ENCODE data around the gene B3GAT3. TPM values are rescaled to one million over a fixed set of nuclear protein-coding genes. Genes with fewer than 3 reads are reported as not detected.
"Not testable (repeated sequence)": the region's sequence is repeated elsewhere in the genome, so short reads cannot be mapped to it uniquely, and the experiment has no call there.

Gene B3GAT3
- total RNA-seq, 2 experiments from 2014 or later: 64.5 to 69.7 TPM

DNA sequence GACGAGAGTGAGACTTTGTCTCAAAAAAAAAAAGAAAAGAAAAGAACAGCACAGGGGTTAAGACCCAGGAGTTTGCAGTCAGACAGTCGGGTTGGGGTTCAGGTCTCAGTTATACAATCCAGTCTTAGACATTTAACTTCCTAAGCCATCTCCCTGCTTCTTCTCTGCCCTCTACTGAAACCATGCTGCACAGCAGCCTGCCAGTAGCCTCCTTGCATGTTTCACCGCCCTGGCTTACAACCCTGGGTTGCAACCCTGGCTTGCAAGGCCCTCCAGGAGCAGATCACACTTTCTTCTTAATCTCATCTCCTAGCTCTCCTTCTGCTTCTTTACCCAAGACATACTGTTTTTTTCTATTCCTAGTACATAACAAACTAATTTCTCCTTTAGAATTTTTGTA, 5.9 kb upstream of the B3GAT3 start:
- Mint-ChIP-seq H3K4me3 (no peak overlapping the region), H3K27ac (no peak overlapping the region), H3K9me3 (ENCODE audit: low read depth) (no peaks in the 10 kb centered on the region), H3K27me3 (no peaks in the 10 kb centered on the region), H3K36me3 (peaks cover 52% of the 10 kb centered on the region), H3K4me1 (no peaks in the 10 kb centered on the region)
- CTCF ChIA-PET: interaction anchor here (0.7 to 1.6 kb wide), 3 partner anchors 16 to 1614 kb away, joined by 3 to 8 read pairs (median 5); partner anchors contain the start of gene EML3
- ATAC-seq (no peak), DNase-seq (no peak)

DNA sequence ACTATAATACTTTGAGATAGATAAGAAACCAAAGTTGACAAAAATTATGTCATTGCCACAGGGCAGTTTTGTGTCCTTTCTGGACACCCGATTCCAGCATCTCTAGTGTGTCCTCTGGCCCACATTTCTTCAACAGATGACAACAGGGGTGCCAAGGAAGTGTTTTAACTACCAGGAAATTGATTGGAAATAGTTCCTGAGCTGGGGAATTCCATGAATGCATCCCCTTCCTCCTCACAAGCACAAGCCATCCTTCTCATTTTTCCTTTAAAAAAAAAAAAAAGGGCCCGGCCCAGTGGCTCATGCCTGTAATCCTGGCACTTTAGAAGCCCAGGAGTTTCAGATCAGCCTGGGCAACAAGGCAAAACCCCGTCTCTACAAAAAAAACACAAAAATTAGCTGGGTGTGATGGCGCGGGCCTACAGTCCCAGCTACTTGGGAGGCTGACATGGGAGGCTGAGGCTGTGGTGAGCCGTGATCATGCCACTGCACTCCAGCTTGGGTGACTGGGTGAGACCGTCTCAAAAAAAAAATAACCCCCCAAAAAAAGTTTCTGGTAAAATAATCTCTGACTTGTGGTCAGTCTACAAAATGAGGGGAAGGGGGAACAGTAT, 797 bp upstream of the B3GAT3 start:
- Mint-ChIP-seq H3K27me3 (no peaks in the 10 kb centered on the region), H3K4me3 (peak overlapping the region; percentile 60), H3K9me3 (ENCODE audit: low read depth) (no peaks in the 10 kb centered on the region), H3K4me1 (peaks cover 19% of the 10 kb centered on the region), H3K27ac (peak overlapping the region; percentile 85), H3K36me3 (peaks cover 26% of the 10 kb centered on the region)
- ATAC-seq: no peak
- CTCF ChIA-PET: interaction anchor here (0.8 to 4.2 kb wide), 12 partner anchors 11 to 228 kb away, joined by 3 to 39 read pairs (median 5); partner anchors contain the start of genes C11orf98, CSKMT, EML3 and MTA2
- no peak for DNase-seq

DNA sequence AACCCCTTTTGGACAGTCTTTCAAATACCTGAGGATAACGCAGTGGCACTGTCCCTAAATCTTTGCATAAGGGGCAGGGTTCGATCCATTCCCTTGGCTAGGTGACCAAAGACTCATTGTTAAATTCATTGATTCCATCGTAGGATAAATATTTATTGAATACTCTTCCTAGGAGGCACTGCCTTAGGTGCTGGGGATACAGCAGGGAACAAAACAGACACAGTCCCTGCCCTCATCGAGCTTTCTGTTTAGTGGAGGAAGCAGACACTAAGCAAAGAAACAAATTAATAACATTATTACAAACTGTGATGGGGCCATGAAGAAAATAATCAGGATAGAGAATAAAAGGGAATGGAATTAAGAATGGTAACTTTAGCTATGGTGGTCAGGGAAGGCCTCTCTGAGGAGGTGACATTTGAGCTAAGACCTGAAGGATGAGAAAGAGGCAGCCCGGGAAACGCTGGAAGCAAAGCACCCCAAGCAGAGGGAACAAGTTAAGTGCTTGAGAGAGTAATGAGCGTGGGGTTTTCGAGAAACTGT, 689 bp downstream of the B3GAT3 start:
- DNase-seq (no peak), ATAC-seq (no peak)
- Mint-ChIP-seq H3K27ac (peak overlapping the region; percentile 96), H3K36me3 (peaks cover 23% of the 10 kb centered on the region), H3K4me1 (peaks cover 19% of the 10 kb centered on the region), H3K4me3 (peak overlapping the region; percentile 90), H3K9me3 (ENCODE audit: low read depth) (no peaks in the 10 kb centered on the region), H3K27me3 (no peaks in the 10 kb centered on the region)
- CTCF ChIA-PET: interaction anchor here (0.7 to 4.2 kb wide), 11 partner anchors 10 to 196 kb away, joined by 3 to 39 read pairs (median 5); partner anchors contain the start of genes C11orf98, CSKMT, EML3 and MTA2

DNA sequence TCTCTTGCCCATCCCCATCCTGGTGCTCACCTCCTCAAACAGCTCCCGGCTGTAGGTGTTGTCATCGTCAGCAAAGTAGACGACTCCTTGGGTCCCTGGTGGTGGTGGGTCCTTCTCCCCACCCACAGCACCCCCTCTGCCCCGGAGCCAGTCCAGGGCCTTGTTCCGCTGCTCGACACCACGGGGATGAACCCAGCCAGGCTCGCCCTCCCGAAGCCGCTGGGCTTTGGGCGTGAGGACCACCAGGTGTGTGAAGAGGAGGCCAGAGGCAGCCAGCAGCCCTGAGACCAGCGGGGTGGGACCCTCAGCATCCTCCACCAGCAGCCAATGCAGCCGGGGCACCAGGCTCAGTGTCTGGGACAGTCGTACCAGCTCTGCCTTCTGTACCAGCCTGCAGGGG, 4.8 kb downstream of the B3GAT3 start:
- CTCF ChIA-PET: interaction anchor here (0.6 to 1.7 kb wide), 2 partner anchors 15 to 48 kb away, joined by 3 to 5 read pairs; partner anchors contain the start of genes C11orf98, CSKMT and MTA2
- H3K36me3 Mint-ChIP-seq: peaks cover 18% of the 10 kb centered on the region
- not testable (repeated sequence) for H3K27me3 Mint-ChIP-seq; H3K9me3 Mint-ChIP-seq (ENCODE audit: low read depth); H3K4me3 Mint-ChIP-seq; ATAC-seq; H3K27ac Mint-ChIP-seq; DNase-seq
- H3K4me1 Mint-ChIP-seq: peaks cover 29% of the 10 kb centered on the region

DNA sequence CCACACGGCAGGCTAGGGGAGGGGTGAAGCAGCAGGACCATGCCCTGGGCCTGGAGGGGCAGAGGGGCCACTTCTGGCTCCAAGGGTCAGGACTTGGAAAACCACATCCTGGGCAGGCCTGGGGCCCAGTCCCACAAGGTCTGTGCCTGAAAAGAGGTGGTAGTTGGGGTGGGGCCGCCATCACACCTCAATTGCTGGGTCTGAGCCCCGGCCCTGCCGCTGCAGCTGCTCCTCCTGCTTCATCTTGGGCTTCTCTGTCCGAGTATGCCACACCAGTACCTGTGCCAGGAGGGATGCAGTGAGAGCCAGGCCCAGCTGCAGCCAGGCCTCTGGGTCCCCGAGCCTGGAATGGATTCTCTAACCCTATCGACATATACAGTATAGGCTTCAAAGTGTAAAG, 6.3 kb downstream of the B3GAT3 start:
- DNase-seq: no peak
- Mint-ChIP-seq H3K27ac (no peak overlapping the region), H3K27me3 (no peaks in the 10 kb centered on the region), H3K36me3 (peaks cover 14% of the 10 kb centered on the region), H3K9me3 (ENCODE audit: low read depth) (no peaks in the 10 kb centered on the region), H3K4me1 (peaks cover 36% of the 10 kb centered on the region), H3K4me3 (no peak overlapping the region)
- CTCF ChIA-PET: no interaction called here
- ATAC-seq: no peak

DNA sequence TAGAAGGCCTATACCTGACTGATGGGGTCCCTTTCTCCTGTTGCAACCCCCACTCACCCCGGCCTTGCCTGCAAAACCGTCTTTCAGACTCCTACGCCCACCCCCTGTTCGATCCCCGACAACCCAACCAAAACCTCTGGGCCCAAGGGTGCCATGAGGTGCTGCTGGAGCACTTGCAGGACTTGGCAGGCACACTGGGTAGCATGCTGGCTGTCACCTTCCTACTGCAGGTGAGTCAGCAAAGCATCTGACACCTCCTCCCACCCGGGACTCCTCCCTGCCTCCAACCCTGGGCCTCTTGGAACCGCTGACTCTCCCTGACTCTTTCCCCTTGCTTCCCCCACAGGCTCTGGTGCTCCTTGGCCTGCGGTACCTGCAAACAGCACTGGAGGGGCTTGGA, 7.5 kb downstream of the B3GAT3 start:
- DNase-seq (no peak), ATAC-seq (no peak)
- H3K4me1 Mint-ChIP-seq: peaks cover 39% of the 10 kb centered on the region
- peaks cover 16% of the 10 kb centered on the region for H3K36me3 Mint-ChIP-seq
- H3K27me3 Mint-ChIP-seq: no peaks in the 10 kb centered on the region
- H3K9me3 Mint-ChIP-seq (ENCODE audit: low read depth): no peaks in the 10 kb centered on the region
- peak overlapping the region; percentile 77 for H3K27ac Mint-ChIP-seq
- no peak overlapping the region for H3K4me3 Mint-ChIP-seq
- CTCF ChIA-PET: interaction anchor here (1.7 kb wide), 2 partner anchors 12 to 80 kb away, joined by 4 to 5 read pairs; partner anchors contain the start of gene MTA2

DNA sequence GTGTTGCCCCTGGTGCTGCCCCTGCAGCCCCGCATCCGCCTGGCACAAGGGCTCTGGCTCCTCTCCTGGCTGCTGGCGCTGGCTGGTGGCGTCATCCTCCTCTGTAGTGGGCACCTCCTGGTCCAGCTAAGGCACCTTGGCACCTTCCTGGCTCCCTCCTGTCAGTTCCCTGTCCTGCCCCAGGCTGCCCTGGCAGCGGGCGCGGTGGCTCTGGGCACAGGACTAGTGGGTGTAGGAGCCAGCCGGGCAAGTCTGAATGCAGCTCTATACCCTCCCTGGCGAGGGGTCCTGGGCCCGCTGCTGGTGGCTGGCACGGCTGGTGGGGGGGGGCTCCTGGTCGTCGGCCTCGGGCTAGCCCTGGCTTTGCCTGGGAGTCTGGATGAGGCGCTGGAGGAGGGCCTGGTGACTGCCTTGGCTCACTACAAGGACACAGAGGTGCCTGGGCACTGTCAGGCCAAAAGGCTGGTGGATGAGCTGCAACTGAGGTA, 8.5 kb downstream of the B3GAT3 start:
- peaks cover 15% of the 10 kb centered on the region for H3K36me3 Mint-ChIP-seq

DNA sequence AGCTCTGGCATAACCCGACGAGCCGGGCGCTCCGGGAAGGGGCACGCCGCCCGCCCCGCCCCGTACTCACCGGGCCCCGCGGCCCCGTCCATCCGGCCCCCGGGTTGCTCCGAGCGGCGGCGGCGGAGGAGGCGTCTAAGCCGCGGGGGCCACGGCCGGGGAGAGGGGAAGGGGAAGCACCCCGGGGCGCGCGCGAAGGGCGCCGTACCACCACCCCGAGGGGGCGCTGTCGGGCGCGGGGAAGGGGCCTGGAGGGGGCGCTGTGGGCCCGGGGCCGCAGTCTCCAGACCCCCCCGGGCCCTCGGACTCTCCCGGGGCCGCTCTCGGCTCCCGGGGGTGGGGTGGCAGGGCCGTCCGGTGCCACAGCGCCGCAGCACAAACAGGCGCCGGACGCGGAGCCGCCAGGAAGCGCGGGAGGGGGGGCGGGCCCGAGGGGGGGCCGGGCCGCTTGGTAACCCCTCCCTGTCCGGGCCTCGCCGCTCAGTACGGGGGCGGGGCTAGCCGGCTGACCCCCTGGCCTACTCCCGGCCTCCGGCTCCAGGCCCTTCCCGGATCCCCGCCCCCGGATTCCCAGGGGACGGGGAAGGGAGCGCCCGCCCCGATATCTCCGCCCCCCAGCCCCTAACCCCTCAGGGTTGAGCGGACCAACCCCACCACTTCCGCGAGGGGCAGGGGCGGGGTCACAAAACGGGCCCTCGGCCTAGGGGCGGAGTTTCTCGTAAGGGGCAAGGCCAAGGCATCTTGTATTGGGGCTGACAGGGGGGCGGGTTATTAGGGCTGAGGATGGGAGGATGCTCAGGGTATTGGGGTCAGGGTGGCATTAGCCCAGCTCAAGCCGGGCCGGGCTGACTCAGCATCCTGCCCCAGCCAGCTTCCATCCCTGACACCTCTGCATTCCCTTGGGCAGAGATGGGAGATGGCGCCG, 9.2 kb downstream of the B3GAT3 start, which contains the start of the genes EML3 and ROM1:
TSS of gene EML3 (minus strand) at position 410 of the 925 bp plus-strand sequence. CDS start at position 92, 318 bp downstream.
TSS of gene ROM1 (plus strand) at position 892 of the 925 bp plus-strand sequence. CDS start at position 917, 25 bp downstream.
- Mint-ChIP-seq H3K9me3 (ENCODE audit: low read depth) (no peaks in the 10 kb centered on the region), H3K36me3 (peaks cover 19% of the 10 kb centered on the region), H3K27me3 (no peaks in the 10 kb centered on the region), H3K4me3 (peak within 1 kb of the TSS; percentile 100), H3K4me1 (peaks cover 48% of the 10 kb centered on the region), H3K27ac (peak within 1 kb of the TSS; percentile 99)
- ATAC-seq (peak; percentile 83), DNase-seq (peak; percentile 95)
- CTCF ChIA-PET: interaction anchor here (0.7 to 4.2 kb wide), 32 partner anchors 8 to 188 kb away, joined by 3 to 54 read pairs (median 4); partner anchors contain the start of genes B3GAT3, BSCL2, C11orf98 and CSKMT

More for the DNA sequence above, 8.5 kb downstream of the B3GAT3 start:
- no peak overlapping the region for H3K4me3 Mint-ChIP-seq
- H3K9me3 Mint-ChIP-seq (ENCODE audit: low read depth): no peaks in the 10 kb centered on the region
- CTCF ChIA-PET: interaction anchor here (1.0 to 4.2 kb wide), 6 partner anchors 8 to 189 kb away, joined by 3 to 36 read pairs (median 4); partner anchors contain the start of genes B3GAT3 and MTA2
- peaks cover 42% of the 10 kb centered on the region for H3K4me1 Mint-ChIP-seq
- H3K27ac Mint-ChIP-seq: peak overlapping the region; percentile 64
- no peak for DNase-seq
- ATAC-seq: no peak
- H3K27me3 Mint-ChIP-seq: no peaks in the 10 kb centered on the region

DNA sequence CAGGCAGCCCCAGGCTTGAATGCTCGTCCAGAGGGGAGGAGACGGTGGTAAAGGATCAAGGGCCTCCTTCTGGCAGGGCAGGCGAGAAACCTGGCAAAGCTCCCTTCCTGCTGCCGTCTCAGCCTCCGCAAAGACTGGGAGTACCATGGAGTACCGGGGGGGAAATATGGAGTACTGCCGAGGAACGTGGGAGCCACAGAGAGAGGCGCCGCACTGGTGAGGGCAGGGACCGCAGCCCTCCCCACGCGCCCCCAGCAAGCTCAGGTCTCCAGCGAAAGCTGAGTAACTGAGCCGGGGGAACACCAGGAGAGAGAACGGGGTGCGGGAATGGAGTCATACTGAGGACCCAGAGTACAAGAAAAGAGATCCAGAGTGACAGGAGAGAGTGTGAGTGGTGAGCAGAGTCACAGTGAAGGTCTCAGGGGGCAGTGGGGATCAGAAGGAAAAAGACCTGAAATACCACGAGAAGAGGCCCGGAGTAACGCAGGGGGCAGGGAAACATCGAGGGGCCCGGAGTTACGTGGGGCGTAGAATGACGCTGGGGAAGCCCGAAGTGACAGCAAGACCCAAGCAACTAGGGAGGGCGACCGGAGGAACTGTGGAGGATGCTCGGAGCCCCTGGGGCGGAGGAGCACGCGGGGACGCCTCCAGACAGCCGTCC, 10.0 kb downstream of the B3GAT3 start:
- H3K36me3 Mint-ChIP-seq: peaks cover 18% of the 10 kb centered on the region
- DNase-seq (peak; percentile 70), ATAC-seq (peak; percentile 6)
- H3K27me3 Mint-ChIP-seq: no peaks in the 10 kb centered on the region
- CTCF ChIA-PET: interaction anchor here (0.7 to 4.2 kb wide), 31 partner anchors 8 to 175 kb away, joined by 3 to 54 read pairs (median 4); partner anchors contain the start of genes B3GAT3, BSCL2, C11orf98 and CSKMT
- H3K27ac Mint-ChIP-seq: peak overlapping the region; percentile 99
- H3K4me3 Mint-ChIP-seq: peak overlapping the region; percentile 100
- peaks cover 50% of the 10 kb centered on the region for H3K4me1 Mint-ChIP-seq
- H3K9me3 Mint-ChIP-seq (ENCODE audit: low read depth): no peaks in the 10 kb centered on the region

DNA sequence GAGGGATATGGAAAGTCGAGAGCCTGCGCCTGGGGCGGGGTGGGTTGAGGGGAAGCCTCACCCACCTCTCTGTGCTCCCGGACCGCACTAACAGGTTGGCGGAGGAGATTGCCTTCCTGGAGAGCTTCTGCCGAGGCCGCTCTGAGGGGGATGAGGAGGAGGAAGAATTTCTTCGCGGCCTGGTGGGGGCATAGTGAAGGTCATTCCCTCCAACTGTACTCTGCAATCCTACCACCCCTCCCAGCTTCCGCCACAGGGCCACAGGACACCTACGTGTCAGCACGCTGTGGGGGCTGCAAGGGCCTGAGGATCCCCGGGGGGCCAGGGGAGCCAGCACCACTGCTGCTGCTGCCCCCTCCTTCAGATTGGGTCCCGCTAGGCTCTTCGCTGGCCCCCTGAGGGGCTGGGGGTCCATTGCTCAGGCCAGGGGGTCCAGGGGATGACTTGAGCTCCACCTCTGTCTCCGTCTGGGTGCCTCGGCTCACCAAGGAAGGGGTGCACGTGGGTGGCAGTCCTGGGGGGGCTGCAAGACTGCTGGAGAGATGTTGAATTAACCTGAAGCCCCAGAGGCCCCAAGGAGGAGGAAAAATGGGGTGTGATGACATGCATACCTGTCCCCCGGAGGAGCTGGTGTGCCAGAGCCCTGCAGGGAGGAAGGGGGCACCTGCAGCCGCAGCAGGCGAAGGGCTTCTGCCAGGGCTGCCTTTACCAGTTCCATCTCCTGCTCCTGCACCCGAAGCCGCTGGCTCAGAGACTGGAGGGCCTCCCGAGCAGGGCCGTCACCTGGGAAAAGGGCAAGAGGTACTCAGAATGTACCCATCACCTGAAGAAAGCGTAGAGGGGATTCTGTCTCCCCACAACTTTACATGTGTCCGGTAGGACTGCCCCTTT, 10.7 kb downstream of the B3GAT3 start:
- H3K9me3 Mint-ChIP-seq (ENCODE audit: low read depth): no peaks in the 10 kb centered on the region
- no peak for ATAC-seq
- H3K27ac Mint-ChIP-seq: peak overlapping the region; percentile 99
- CTCF ChIA-PET: interaction anchor here (0.7 to 4.2 kb wide), 25 partner anchors 10 to 176 kb away, joined by 3 to 54 read pairs (median 4); partner anchors contain the start of genes B3GAT3, C11orf98, CSKMT and GANAB
- H3K27me3 Mint-ChIP-seq: no peaks in the 10 kb centered on the region
- H3K36me3 Mint-ChIP-seq: peaks cover 20% of the 10 kb centered on the region
- peak overlapping the region; percentile 100 for H3K4me3 Mint-ChIP-seq
- peaks cover 52% of the 10 kb centered on the region for H3K4me1 Mint-ChIP-seq
- DNase-seq: no peak

DNA sequence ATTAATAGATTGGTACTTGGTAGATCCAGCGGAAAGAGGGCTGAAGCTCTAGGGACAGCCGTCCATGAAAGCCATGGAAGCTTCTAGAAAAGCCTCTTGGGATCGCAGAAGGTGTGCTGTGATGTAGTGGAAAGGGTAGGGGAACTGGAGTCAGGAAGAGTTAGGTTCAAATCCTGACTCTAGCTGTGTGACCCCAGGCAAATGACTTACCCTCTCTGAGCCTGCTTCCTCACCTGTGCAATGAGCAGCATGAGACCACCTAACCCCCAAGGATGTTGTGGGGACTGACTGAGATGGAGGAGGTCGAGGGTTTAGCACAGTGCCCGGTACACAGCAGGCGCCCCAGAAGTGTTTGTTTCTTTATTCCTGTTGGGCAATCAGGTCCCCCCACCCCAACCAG, 11.4 kb downstream of the B3GAT3 start:
- DNase-seq (no peak), ATAC-seq (no peak)
- Mint-ChIP-seq H3K36me3 (peaks cover 21% of the 10 kb centered on the region), H3K4me1 (peaks cover 53% of the 10 kb centered on the region), H3K27me3 (no peaks in the 10 kb centered on the region), H3K27ac (peak overlapping the region; percentile 76), H3K9me3 (ENCODE audit: low read depth) (no peaks in the 10 kb centered on the region), H3K4me3 (peak overlapping the region; percentile 100)
- CTCF ChIA-PET: interaction anchor here (1.2 to 4.2 kb wide), 7 partner anchors 11 to 84 kb away, joined by 3 to 54 read pairs (median 9); partner anchors contain the start of genes B3GAT3, GANAB, MTA2 and TUT1
